HepG2 (cell line): ENCODE data around the gene MEIOB. TPM values are rescaled to one million over a fixed set of nuclear protein-coding genes. Genes with fewer than 3 reads are reported as not detected.
A peak's percentile ranks its signal among the peaks of the same experiment; 100 is the strongest.

Experiments
- ATF5 ChIP-seq: sonication (generic); formaldehyde crosslinking; IDR thresholded peaks from 2 replicates; pipeline ENCODE4 v1.4.0; 2020; ENCODE audit warnings: mild to moderate bottlenecking, low read depth, missing genetic modification reagents
- CEBPZ ChIP-seq: IDR thresholded peaks from 2 replicates; pipeline ENCODE4 v1.6.1; 2012; ENCODE audit warnings: low read length, improper control_type of control experiment
- ETV5 ChIP-seq: IDR thresholded peaks from 2 replicates; pipeline ENCODE4 v1.6.1; 2018; ENCODE audit warnings: missing biosample characterization, missing genetic modification reagents, inconsistent platforms, borderline replicate concordance
- GFI1 ChIP-seq: sonication (generic); formaldehyde crosslinking; IDR thresholded peaks from 2 replicates; pipeline ENCODE4 v1.5.0; 2020; ENCODE audit warnings: missing genetic modification reagents, mild to moderate bottlenecking, borderline replicate concordance
- HNRNPLL ChIP-seq: fragments of 200-400 bp; formaldehyde crosslinking; IDR thresholded peaks from 2 replicates; pipeline ENCODE4 v1.6.1; 2017; ENCODE audit warnings: mild to moderate bottlenecking, low read depth, low read length; ENCODE audit not compliant: poor library complexity, severe bottlenecking
- MYC ChIP-seq: sonication (generic); formaldehyde crosslinking; IDR thresholded peaks from 2 replicates; pipeline ENCODE4 v1.9.0; 2021; ENCODE audit warnings: missing genetic modification reagents, borderline replicate concordance
- NCOR1 ChIP-seq: fragments of 200-600 bp; sonication (generic); IDR thresholded peaks from 2 replicates; pipeline ENCODE4 v1.7.0; 2017; ENCODE audit warnings: antibody characterized with exemption, low read length, borderline replicate concordance
- NR0B2 ChIP-seq: sonication (generic); formaldehyde crosslinking; IDR thresholded peaks from 2 replicates; pipeline ENCODE4 v1.4.0; 2020; ENCODE audit warnings: mild to moderate bottlenecking, missing genetic modification reagents
- RBM39 ChIP-seq: fragments of 200-400 bp; formaldehyde crosslinking; IDR thresholded peaks from one replicate; pipeline ENCODE4 v1.6.1; 2018; ENCODE audit warnings: antibody characterized with exemption, mild to moderate bottlenecking, low read depth, low read length; ENCODE audit not compliant: poor library complexity, severe bottlenecking
- SMAD3 ChIP-seq: sonication (generic); formaldehyde crosslinking; IDR thresholded peaks from 2 replicates; pipeline ENCODE4 v1.4.0; 2020; ENCODE audit warnings: missing genetic modification reagents
- ZNF3 ChIP-seq: IDR thresholded peaks from 2 replicates; pipeline ENCODE4 v1.7.0; 2017; ENCODE audit warnings: inconsistent platforms
- ZNF574 ChIP-seq: sonication (generic); formaldehyde crosslinking; IDR thresholded peaks from 2 replicates; pipeline ENCODE4 v1.4.0; 2020; ENCODE audit warnings: missing genetic modification reagents
- ZNF687 ChIP-seq: sonication (generic); formaldehyde crosslinking; IDR thresholded peaks from 2 replicates; pipeline ENCODE4 v1.5.1; 2020; ENCODE audit warnings: mild to moderate bottlenecking, missing genetic modification reagents, moderate library complexity
- ZNF770 ChIP-seq: sonication (generic); formaldehyde crosslinking; IDR thresholded peaks from 2 replicates; pipeline ENCODE4 v1.5.0; 2020; ENCODE audit warnings: mild to moderate bottlenecking, missing genetic modification reagents
- polyA plus RNA-seq, 8 experiments: library from polyadenylated mRNA; depleted of rRNA in 3 of 8; stranded (reverse) in 7 of 8; unstranded in 1 of 8; fragments of >200 nt; fragmentation: Illumina TruSeq in 4 of 8; extraction: Trizol in 4 of 8; gene quantifications; 2 replicates each; pipeline versions ENCODE4 v1.2.1 to v1.2.3, GENCODE V29; 2011 to 2016; ENCODE audit warnings: low read depth in 4 of 8, missing spikeins in 1 of 8, mixed read lengths in 1 of 8; ENCODE audit not compliant: insufficient read depth in 1 of 8
- total RNA-seq, 5 experiments: library from RNA; depleted of rRNA; stranded (reverse); fragments of >200 nt; fragmentation: Illumina TruSeq; extraction: Trizol; gene quantifications; 2 replicates each; pipeline ENCODE4 v1.2.3, GENCODE V29; 2016; ENCODE audit warnings: low read depth in 1 of 5

Gene MEIOB
- total and polyA plus RNA-seq, 2 of the 13 experiments (the other 11 are each of a cell fraction or from before 2014, with no cell fraction given) = 0.17 TPM; not detected in 1

- TF ChIP-seq ZNF687 (CRISPR knock-in tag) (peak; percentile 54), NR0B2 (CRISPR knock-in tag) (no peak), ZNF3 (CRISPR knock-in tag) (peak; percentile 87; the same call in 1 of the 2 replicates), GFI1 (CRISPR knock-in tag) (0 out of 2 replicates have a peak, but pooled peaks have one; percentile 30), ATF5 (CRISPR knock-in tag) (no peak), SMAD3 (CRISPR knock-in tag) (no peak), RBM39 (no peak), CEBPZ (no peak), NCOR1 (peak; percentile 92), ETV5 (CRISPR knock-in tag) (no peak), MYC (CRISPR knock-in tag) (peak; percentile 24; the same call in 1 of the 2 replicates), ZNF574 (peak; percentile 54), ZNF770 (CRISPR knock-in tag) (peak; percentile 100), HNRNPLL (no peak)
Measured at GRCh38 chr16:1825381-1825863, 46.5 kb downstream of the MEIOB start (continued).
